Upper lobe of right lung (tissue), 1 donor: ENCODE results near the gene SRR. TPM values are rescaled to one million over a fixed set of nuclear protein-coding genes. Genes with fewer than 3 reads are reported as not detected.

Source experiments
- ATAC-seq: fragments of 200-7000 bp; cut with Tn5 transposase; one replicate; pipeline ENCODE4 v1.9.1; 2020; ENCODE audit warnings: mild to moderate bottlenecking, moderate library complexity
- DNase-seq: peaks from one replicate; pipeline ENCODE4 v3.0.0-alpha.2; 2020
- H3K27ac ChIP-seq: fragments of 200-600 bp; one replicate; pipeline ENCODE4 v1.8.0; 2022
- H3K27me3 ChIP-seq: fragments of 200-600 bp; one replicate; pipeline ENCODE4 v1.8.0; 2022; ENCODE audit warnings: mild to moderate bottlenecking
- H3K36me3 ChIP-seq: fragments of 200-600 bp; one replicate; pipeline ENCODE4 v1.8.0; 2022
- H3K4me1 ChIP-seq: fragments of 200-600 bp; one replicate; pipeline ENCODE4 v1.8.0; 2022
- H3K4me3 ChIP-seq: fragments of 200-600 bp; one replicate; pipeline ENCODE4 v1.8.0; 2022; ENCODE audit warnings: mild to moderate bottlenecking
- H3K9me3 ChIP-seq: fragments of 200-600 bp; one replicate; pipeline ENCODE4 v1.8.0; 2022
- CTCF ChIP-seq: fragments of 200-600 bp; IDR thresholded peaks from one replicate; pipeline ENCODE4 v1.8.0; 2022; ENCODE audit warnings: antibody characterized with exemption
- intact Hi-C: fragments of 100-400 bp; cut with DNase I; formaldehyde crosslinking; loops from one replicate; pipeline ENCODE4 v1.11.0; 2022
- total RNA-seq: library from RNA; stranded (reverse); fragmentation: NEBNext Ultra II Directional; extraction: Animal tissue kit (Norgen Biotek cat#: 25700); gene quantifications from one replicate; pipeline ENCODE4 v1.2.1, GENCODE V29; 2021
- donor health status: DM: no; HTN: yes; CAD: no; lungs with severe emphysema.

Gene SRR
- total RNA-seq, 1 donor from 2014 or later: 6.3 TPM

GRCh38 chr17:2361010-2361760 is 57.4 kb downstream of the SRR start:
- H3K9me3 ChIP-seq: no peaks in the 10 kb centered on the region
- no peaks in the 10 kb centered on the region for H3K4me1 ChIP-seq
- peaks cover 32% of the 10 kb centered on the region for H3K36me3 ChIP-seq
- no peaks in the 10 kb centered on the region for H3K27me3 ChIP-seq
- DNase-seq (no peak), ATAC-seq (no peak)
- intact Hi-C loops: no loop called here
- no peak for TF ChIP-seq CTCF
- no peak overlapping the region for H3K27ac ChIP-seq
- no peak overlapping the region for H3K4me3 ChIP-seq

GRCh38 chr17:2362016-2362415 is 58.3 kb downstream of the SRR start:
- DNase-seq (no peak), ATAC-seq (no peak)
- intact Hi-C loops: no loop called here
- Histone ChIP-seq H3K27me3 (no peaks in the 10 kb centered on the region), H3K27ac (no peak overlapping the region), H3K4me1 (no peaks in the 10 kb centered on the region), H3K36me3 (peaks cover 36% of the 10 kb centered on the region), H3K9me3 (no peaks in the 10 kb centered on the region), H3K4me3 (no peak overlapping the region)
- no peak for TF ChIP-seq CTCF

GRCh38 chr17:2362416-2362815 is 58.7 kb downstream of the SRR start:
- Histone ChIP-seq H3K4me3 (no peak overlapping the region), H3K36me3 (peaks cover 36% of the 10 kb centered on the region), H3K4me1 (no peaks in the 10 kb centered on the region), H3K27ac (no peak overlapping the region), H3K9me3 (no peaks in the 10 kb centered on the region), H3K27me3 (no peaks in the 10 kb centered on the region)
- intact Hi-C loops: no loop called here
- ATAC-seq (no peak), DNase-seq (no peak)
- no peak for TF ChIP-seq CTCF

- Histone ChIP-seq H3K9me3 (no peaks in the 10 kb centered on the region), H3K27me3 (no peaks in the 10 kb centered on the region), H3K4me3 (no peak overlapping the region), H3K4me1 (no peaks in the 10 kb centered on the region), H3K36me3 (peaks cover 36% of the 10 kb centered on the region), H3K27ac (no peak overlapping the region)
- intact Hi-C loops: no loop called here
- no peak for ATAC-seq
- no peak for DNase-seq
- TF ChIP-seq CTCF: no peak
These were observed 59.1 kb downstream of the SRR start for GRCh38 chr17:2362881-2363280.

GRCh38 chr17:2363318-2363717 is 59.6 kb downstream of the SRR start:
- H3K4me1 ChIP-seq: no peaks in the 10 kb centered on the region
- H3K27me3 ChIP-seq: no peaks in the 10 kb centered on the region
- no peaks in the 10 kb centered on the region for H3K9me3 ChIP-seq
- DNase-seq (no peak), ATAC-seq (no peak)
- intact Hi-C loops: no loop called here
- H3K4me3 ChIP-seq: no peak overlapping the region
- H3K36me3 ChIP-seq: peaks cover 36% of the 10 kb centered on the region
- no peak overlapping the region for H3K27ac ChIP-seq
- TF ChIP-seq CTCF: no peak
